ENCODE measurements around the gene NTHL1. TPM values are rescaled to one million over a fixed set of nuclear protein-coding genes. Genes with fewer than 3 reads are reported as not detected.

The NTHL1 gene
- total and polyA plus RNA-seq, 2 of the 13 experiments (the other 11 are each of a cell fraction or from before 2014, with no cell fraction given): 47.5 to 64.9 TPM

DNA sequence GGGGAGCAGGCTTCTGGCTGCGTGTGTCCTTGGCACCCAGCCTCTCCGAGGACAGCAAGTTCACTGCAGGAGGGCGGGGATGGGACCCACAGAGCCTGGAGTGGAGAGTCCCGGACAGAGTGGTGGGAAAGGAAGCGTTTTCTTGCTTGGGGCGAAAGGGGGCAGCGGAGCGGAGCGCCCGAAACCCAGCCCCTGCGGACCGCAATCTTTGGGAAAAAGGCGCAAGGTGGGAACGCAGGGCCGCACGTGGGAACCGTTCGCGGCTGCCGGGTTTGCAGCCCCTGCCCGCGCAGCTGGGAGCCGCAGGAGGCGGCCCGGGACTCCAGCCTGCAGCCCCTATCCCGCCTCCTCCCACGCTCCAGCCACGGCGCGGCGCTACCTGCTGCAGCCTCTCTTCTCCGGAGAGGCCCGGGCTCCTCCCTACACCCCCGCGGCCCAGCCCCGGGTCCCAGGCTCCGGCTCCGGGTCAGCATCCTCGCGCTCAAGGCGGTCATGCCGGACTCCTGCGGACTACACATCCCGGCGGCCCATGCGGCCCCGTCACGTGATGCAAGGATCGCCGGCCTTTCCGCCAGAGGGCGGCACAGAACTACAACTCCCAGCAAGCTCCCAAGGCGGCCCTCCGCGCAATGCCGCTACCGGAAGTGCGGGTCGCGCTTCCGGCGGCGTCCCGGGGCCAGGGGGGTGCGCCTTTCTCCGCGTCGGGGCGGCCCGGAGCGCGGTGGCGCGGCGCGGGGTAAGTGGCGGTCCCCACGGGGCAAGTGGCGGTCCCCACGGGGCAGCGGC is at the start of gene NTHL1, which contains the start of gene TSC2 (continued):
- TF ChIP-seq ADNP (CRISPR knock-in tag; IDR thresholded peaks at IDR 0.05) (no peak), LCORL (IDR thresholded peaks at IDR 0.05) (0 out of 2 replicates have a peak, but pooled peaks have one; percentile 11), LCORL (CRISPR knock-in tag; IDR thresholded peaks at IDR 0.05) (peak; percentile 67), ZC3H13 (CRISPR knock-in tag; IDR thresholded peaks at IDR 0.05) (peak; percentile 86; the same call in 1 of the 2 replicates), NFKB2 (CRISPR knock-in tag; IDR thresholded peaks at IDR 0.05; ENCODE audit: borderline replicate concordance) (peak; percentile 19; the same call in 1 of the 2 replicates), ZMAT3 (CRISPR knock-in tag; conservative IDR thresholded peaks at IDR 0.05) (no peak), HCFC1 (IDR thresholded peaks at IDR 0.05; ENCODE audit: low read depth, low read length) (peak; percentile 99), HOXA5 (CRISPR knock-in tag; IDR thresholded peaks at IDR 0.05) (no peak; the same call in 1 of the 2 replicates)
- TF ChIP-seq, protein P1, sequence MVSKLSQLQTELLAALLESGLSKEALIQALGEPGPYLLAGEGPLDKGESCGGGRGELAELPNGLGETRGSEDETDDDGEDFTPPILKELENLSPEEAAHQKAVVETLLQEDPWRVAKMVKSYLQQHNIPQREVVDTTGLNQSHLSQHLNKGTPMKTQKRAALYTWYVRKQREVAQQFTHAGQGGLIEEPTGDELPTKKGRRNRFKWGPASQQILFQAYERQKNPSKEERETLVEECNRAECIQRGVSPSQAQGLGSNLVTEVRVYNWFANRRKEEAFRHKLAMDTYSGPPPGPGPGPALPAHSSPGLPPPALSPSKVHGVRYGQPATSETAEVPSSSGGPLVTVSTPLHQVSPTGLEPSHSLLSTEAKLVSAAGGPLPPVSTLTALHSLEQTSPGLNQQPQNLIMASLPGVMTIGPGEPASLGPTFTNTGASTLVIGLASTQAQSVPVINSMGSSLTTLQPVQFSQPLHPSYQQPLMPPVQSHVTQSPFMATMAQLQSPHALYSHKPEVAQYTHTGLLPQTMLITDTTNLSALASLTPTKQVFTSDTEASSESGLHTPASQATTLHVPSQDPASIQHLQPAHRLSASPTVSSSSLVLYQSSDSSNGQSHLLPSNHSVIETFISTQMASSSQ (IDR thresholded peaks at IDR 0.05; ENCODE audit: low read depth): no peak
- TF ChIP-seq, protein P1 (CRISPR knock-in tag; IDR thresholded peaks at IDR 0.05; ENCODE audit: borderline replicate concordance): no peak; the same call in 1 of the 2 replicates
- TF ChIP-seq, protein P2, sequence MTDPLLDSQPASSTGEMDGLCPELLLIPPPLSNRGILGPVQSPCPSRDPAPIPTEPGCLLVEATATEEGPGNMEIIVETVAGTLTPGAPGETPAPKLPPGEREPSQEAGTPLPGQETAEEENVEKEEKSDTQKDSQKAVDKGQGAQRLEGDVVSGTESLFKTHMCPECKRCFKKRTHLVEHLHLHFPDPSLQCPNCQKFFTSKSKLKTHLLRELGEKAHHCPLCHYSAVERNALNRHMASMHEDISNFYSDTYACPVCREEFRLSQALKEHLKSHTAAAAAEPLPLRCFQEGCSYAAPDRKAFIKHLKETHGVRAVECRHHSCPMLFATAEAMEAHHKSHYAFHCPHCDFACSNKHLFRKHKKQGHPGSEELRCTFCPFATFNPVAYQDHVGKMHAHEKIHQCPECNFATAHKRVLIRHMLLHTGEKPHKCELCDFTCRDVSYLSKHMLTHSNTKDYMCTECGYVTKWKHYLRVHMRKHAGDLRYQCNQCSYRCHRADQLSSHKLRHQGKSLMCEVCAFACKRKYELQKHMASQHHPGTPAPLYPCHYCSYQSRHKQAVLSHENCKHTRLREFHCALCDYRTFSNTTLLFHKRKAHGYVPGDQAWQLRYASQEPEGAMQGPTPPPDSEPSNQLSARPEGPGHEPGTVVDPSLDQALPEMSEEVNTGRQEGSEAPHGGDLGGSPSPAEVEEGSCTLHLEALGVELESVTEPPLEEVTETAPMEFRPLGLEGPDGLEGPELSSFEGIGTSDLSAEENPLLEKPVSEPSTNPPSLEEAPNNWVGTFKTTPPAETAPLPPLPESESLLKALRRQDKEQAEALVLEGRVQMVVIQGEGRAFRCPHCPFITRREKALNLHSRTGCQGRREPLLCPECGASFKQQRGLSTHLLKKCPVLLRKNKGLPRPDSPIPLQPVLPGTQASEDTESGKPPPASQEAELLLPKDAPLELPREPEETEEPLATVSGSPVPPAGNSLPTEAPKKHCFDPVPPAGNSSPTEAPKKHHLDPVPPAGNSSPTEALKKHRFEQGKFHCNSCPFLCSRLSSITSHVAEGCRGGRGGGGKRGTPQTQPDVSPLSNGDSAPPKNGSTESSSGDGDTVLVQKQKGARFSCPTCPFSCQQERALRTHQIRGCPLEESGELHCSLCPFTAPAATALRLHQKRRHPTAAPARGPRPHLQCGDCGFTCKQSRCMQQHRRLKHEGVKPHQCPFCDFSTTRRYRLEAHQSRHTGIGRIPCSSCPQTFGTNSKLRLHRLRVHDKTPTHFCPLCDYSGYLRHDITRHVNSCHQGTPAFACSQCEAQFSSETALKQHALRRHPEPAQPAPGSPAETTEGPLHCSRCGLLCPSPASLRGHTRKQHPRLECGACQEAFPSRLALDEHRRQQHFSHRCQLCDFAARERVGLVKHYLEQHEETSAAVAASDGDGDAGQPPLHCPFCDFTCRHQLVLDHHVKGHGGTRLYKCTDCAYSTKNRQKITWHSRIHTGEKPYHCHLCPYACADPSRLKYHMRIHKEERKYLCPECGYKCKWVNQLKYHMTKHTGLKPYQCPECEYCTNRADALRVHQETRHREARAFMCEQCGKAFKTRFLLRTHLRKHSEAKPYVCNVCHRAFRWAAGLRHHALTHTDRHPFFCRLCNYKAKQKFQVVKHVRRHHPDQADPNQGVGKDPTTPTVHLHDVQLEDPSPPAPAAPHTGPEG (CRISPR knock-in tag; IDR thresholded peaks at IDR 0.05): no peak
- TF ChIP-seq, protein P3, sequence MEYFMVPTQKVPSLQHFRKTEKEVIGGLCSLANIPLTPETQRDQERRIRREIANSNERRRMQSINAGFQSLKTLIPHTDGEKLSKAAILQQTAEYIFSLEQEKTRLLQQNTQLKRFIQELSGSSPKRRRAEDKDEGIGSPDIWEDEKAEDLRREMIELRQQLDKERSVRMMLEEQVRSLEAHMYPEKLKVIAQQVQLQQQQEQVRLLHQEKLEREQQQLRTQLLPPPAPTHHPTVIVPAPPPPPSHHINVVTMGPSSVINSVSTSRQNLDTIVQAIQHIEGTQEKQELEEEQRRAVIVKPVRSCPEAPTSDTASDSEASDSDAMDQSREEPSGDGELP (IDR thresholded peaks at IDR 0.05; ENCODE audit: borderline replicate concordance, low read depth): no peak
- TF ChIP-seq, protein P4, sequence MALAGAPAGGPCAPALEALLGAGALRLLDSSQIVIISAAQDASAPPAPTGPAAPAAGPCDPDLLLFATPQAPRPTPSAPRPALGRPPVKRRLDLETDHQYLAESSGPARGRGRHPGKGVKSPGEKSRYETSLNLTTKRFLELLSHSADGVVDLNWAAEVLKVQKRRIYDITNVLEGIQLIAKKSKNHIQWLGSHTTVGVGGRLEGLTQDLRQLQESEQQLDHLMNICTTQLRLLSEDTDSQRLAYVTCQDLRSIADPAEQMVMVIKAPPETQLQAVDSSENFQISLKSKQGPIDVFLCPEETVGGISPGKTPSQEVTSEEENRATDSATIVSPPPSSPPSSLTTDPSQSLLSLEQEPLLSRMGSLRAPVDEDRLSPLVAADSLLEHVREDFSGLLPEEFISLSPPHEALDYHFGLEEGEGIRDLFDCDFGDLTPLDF (CRISPR knock-in tag; IDR thresholded peaks at IDR 0.05): 0 out of 2 replicates have a peak, but pooled peaks have one; percentile 72
- TF ChIP-seq, protein P5, sequence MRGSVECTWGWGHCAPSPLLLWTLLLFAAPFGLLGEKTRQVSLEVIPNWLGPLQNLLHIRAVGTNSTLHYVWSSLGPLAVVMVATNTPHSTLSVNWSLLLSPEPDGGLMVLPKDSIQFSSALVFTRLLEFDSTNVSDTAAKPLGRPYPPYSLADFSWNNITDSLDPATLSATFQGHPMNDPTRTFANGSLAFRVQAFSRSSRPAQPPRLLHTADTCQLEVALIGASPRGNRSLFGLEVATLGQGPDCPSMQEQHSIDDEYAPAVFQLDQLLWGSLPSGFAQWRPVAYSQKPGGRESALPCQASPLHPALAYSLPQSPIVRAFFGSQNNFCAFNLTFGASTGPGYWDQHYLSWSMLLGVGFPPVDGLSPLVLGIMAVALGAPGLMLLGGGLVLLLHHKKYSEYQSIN (CRISPR knock-in tag; IDR thresholded peaks at IDR 0.05; ENCODE audit: borderline replicate concordance): no peak
- TF ChIP-seq, protein P6, sequence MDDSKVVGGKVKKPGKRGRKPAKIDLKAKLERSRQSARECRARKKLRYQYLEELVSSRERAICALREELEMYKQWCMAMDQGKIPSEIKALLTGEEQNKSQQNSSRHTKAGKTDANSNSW (CRISPR knock-in tag; IDR thresholded peaks at IDR 0.05; ENCODE audit: borderline replicate concordance): no peak
